ENCODE measurements around the gene OSBPL3.

DNA sequence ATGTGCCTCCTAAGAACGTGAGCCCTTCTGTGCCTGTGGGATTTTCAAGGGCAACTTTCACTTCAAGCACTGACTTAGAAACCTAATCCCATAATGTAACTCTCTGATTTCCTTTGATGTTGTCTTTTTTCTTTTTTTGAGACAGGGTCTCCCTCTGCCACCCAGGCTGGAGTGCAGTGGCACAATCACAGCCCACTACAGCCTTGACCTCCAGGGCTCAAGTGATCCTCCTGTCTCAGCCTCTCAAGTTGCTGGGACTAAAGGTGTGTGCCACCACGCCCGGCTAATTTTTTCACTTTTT is 158.3 kb downstream of the OSBPL3 start:
- TF ChIP-seq, protein P1, sequence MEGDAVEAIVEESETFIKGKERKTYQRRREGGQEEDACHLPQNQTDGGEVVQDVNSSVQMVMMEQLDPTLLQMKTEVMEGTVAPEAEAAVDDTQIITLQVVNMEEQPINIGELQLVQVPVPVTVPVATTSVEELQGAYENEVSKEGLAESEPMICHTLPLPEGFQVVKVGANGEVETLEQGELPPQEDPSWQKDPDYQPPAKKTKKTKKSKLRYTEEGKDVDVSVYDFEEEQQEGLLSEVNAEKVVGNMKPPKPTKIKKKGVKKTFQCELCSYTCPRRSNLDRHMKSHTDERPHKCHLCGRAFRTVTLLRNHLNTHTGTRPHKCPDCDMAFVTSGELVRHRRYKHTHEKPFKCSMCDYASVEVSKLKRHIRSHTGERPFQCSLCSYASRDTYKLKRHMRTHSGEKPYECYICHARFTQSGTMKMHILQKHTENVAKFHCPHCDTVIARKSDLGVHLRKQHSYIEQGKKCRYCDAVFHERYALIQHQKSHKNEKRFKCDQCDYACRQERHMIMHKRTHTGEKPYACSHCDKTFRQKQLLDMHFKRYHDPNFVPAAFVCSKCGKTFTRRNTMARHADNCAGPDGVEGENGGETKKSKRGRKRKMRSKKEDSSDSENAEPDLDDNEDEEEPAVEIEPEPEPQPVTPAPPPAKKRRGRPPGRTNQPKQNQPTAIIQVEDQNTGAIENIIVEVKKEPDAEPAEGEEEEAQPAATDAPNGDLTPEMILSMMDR (IDR thresholded peaks at IDR 0.05), result no peak
- TF ChIP-seq POLR2A (IDR thresholded peaks at IDR 0.05), result no peak
